NB4 (cell line): ENCODE results near the gene SSH2.

Experiments used
- DNase-seq: peaks from one replicate; pipeline ENCODE4 v3.0.0; 2010; ENCODE audit warnings: low read depth
- H3K4me3 ChIP-seq: one replicate; pipeline ENCODE4 v1.5.1; 2011; ENCODE audit warnings: mild to moderate bottlenecking, low read depth, low read length, moderate library complexity
- MYC ChIP-seq: IDR thresholded peaks from 2 replicates; pipeline ENCODE4 v1.6.1; 2011; ENCODE audit warnings: low read depth, low read length
- POLR2A ChIP-seq: IDR thresholded peaks from 2 replicates; pipeline ENCODE4 v1.6.1; 2011; ENCODE audit warnings: mild to moderate bottlenecking; ENCODE audit not compliant: insufficient read length; ENCODE audit errors: extremely low read depth
- TF ChIP-seq, protein P1 (sequence below): IDR thresholded peaks from one replicate; pipeline ENCODE4 v1.5.1; 2012; ENCODE audit warnings: low read depth, low read length
- TF ChIP-seq, protein P2 (sequence below): IDR thresholded peaks from 2 replicates; pipeline ENCODE4 v1.6.1; 2011; ENCODE audit warnings: low read depth, low read length

Gene SSH2

GRCh38 chr17:29715680-29716079 is 214.3 kb downstream of the SSH2 start:
- no peak overlapping the region for H3K4me3 ChIP-seq
- DNase-seq, result no peak
- TF ChIP-seq, protein P1, sequence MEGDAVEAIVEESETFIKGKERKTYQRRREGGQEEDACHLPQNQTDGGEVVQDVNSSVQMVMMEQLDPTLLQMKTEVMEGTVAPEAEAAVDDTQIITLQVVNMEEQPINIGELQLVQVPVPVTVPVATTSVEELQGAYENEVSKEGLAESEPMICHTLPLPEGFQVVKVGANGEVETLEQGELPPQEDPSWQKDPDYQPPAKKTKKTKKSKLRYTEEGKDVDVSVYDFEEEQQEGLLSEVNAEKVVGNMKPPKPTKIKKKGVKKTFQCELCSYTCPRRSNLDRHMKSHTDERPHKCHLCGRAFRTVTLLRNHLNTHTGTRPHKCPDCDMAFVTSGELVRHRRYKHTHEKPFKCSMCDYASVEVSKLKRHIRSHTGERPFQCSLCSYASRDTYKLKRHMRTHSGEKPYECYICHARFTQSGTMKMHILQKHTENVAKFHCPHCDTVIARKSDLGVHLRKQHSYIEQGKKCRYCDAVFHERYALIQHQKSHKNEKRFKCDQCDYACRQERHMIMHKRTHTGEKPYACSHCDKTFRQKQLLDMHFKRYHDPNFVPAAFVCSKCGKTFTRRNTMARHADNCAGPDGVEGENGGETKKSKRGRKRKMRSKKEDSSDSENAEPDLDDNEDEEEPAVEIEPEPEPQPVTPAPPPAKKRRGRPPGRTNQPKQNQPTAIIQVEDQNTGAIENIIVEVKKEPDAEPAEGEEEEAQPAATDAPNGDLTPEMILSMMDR, result no peak
- TF ChIP-seq MYC, result no peak
- no peak for TF ChIP-seq POLR2A
- TF ChIP-seq, protein P2, sequence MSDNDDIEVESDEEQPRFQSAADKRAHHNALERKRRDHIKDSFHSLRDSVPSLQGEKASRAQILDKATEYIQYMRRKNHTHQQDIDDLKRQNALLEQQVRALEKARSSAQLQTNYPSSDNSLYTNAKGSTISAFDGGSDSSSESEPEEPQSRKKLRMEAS, result no peak

DNA sequence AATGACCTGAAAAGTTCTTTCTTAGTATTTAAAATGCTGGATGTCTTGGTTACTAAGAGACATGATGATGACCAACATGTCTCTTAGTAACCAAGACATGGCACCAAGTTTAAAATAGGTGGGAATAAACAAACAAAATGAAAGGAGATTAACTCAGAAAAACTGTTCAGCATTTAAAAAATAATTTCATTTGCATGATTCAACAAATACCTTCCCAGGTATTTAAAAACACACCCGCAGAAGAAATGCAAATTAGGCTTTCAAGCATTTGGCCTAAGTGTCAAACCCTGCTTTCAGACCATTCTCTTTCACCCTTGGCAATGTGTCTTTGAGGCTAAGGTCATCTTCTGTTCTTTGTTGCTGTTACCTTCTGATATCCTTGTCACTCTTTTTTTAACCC is 215.9 kb downstream of the SSH2 start:
- TF ChIP-seq MYC, result no peak
- TF ChIP-seq POLR2A, result no peak
- TF ChIP-seq, protein P2, result no peak
- TF ChIP-seq, protein P1, result no peak
- DNase-seq, result no peak

GRCh38 chr17:29713626-29714025 is 216.4 kb downstream of the SSH2 start:
- no peak for DNase-seq
- H3K4me3 ChIP-seq, result no peak overlapping the region
- TF ChIP-seq, protein P2, result no peak
- TF ChIP-seq MYC (no peak), POLR2A (no peak)
- TF ChIP-seq, protein P1, result no peak

More for the DNA sequence above, 215.9 kb downstream of the SSH2 start:
- no peak overlapping the region for H3K4me3 ChIP-seq

DNA sequence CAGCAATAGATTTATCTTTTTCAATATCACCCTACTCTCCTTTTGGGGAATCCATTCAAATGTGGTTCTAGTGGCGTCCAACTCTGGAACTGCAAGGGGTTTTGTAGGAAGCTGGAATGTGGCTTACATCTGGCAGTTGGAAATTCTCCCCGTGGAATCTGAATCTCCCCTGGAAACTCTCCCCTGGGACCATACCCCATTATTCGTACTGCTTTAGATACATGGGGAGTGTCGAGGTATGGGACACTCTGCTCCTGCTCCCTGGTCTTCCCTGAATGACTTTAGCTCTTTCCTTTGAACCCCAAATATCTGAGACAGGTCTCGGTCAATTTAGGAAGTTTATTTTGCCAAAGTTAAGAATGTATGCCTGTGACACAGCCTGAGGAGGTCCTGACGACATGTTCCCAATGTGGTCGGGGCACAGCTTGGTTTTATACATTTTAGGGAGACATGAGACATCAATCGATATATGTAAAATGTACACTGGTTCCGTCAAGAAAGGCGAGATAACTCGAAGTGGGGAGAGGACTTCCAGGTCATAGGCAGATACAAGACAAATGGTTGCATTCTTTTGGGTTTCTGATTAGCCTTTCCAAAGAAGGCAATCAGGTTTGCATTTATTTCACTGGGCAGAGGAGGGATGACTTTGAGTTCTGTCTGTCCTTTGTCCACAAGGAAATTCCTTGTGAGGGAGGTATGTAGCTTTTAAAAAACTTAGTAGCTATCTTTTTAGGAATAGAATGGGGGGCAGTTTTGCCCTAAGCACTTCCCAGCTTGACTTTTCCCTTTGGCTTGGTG is 218.2 kb downstream of the SSH2 start:
- TF ChIP-seq MYC (no peak), POLR2A (no peak)
- TF ChIP-seq, protein P1, result no peak
- TF ChIP-seq, protein P2, result no peak
- no peak overlapping the region for H3K4me3 ChIP-seq
- no peak for DNase-seq

DNA sequence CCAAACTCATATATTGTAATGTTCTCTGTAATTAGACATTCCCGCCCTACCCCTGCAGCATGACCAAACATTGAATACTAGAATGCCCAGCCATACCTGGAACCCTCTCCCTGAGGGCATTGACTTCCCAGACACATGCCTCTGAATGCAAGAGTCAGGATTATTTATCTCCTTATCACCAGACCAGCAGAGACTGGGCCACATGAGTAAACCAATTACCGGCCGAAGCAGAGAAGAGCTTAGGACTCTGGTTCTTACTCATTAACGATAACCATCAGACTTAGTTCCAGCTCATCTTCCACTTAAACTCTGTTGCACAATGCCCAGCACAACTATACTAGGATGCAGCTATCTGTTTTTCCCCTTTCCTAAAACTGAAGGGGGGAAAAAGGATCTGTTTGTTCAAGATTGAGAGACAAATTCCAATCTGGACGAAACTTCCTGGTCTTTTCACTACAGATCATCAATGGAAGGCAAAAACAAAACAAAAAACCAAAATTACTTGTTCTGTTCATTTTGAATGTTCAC is 219.1 kb downstream of the SSH2 start:
- DNase-seq, result peak; percentile 82
- TF ChIP-seq, protein P2, result no peak; the same call in 1 of the 2 replicates
- 0 out of 2 replicates have a peak, but pooled peaks have one; percentile 11 for TF ChIP-seq MYC
- H3K4me3 ChIP-seq, result peak overlapping the region; percentile 29

DNA sequence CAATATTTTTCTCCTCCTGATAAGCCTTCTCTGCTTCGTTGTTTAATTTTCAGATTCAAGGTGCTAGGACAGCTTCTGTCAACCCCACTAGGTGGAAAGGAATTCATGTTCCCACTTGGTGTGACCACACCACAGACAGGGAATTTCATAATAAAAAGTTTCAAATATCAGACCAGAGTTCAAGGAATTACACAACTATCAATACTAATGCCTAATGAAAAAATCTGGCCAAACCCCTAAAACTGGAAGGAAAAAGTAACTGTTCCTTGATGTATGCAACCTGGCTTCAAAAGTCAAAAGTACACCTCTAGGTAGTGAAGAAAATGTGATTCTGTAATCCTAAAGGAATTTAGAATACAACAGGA is 219.5 kb downstream of the SSH2 start:
- H3K4me3 ChIP-seq, result peak overlapping the region; percentile 29
- no peak for DNase-seq
- no peak for TF ChIP-seq POLR2A
- TF ChIP-seq, protein P1, result no peak
